H9 (cell line): Measurements from ENCODE around the gene NF1. TPM values are rescaled to one million over a fixed set of nuclear protein-coding genes. Genes with fewer than 3 reads are reported as not detected.

Experiments used
- DNase-seq: peaks from one replicate; pipeline ENCODE4 v3.0.0-alpha.2; 2017
- H2AFZ ChIP-seq: one replicate; pipeline ENCODE4 v1.6.1; 2013; ENCODE audit warnings: mild to moderate bottlenecking, low read length, control low read depth, moderate library complexity
- H2AK5ac ChIP-seq: 2 replicates; pipeline ENCODE4 v1.6.1; 2013; ENCODE audit warnings: low read length, control low read depth, mixed read lengths; ENCODE audit not compliant: insufficient read length
- H2BK120ac ChIP-seq: one replicate; pipeline ENCODE4 v1.6.1; 2013; ENCODE audit warnings: low read depth, mild to moderate bottlenecking, low read length, control low read depth, inconsistent platforms; ENCODE audit not compliant: poor library complexity, severe bottlenecking
- H2BK12ac ChIP-seq: 2 replicates; pipeline ENCODE4 v1.6.1; 2013; ENCODE audit warnings: low read length, control low read depth, mixed read lengths, low read depth; ENCODE audit not compliant: insufficient read length
- H2BK15ac ChIP-seq: 2 replicates; pipeline ENCODE4 v1.6.1; 2013; ENCODE audit warnings: low read depth, low read length, control low read depth
- H2BK20ac ChIP-seq: one replicate; pipeline ENCODE4 v1.6.1; 2013; ENCODE audit warnings: low read depth, mild to moderate bottlenecking, low read length, control low read depth, inconsistent platforms; ENCODE audit not compliant: poor library complexity, severe bottlenecking
- H2BK5ac ChIP-seq: 2 replicates; pipeline ENCODE4 v1.6.1; 2013; ENCODE audit warnings: low read length, control low read depth, mixed read lengths; ENCODE audit not compliant: insufficient read length
- H3K14ac ChIP-seq: 2 replicates; pipeline ENCODE4 v1.6.1; 2013; ENCODE audit warnings: low read length, control low read depth; ENCODE audit not compliant: insufficient read depth
- H3K18ac ChIP-seq: 2 replicates; pipeline ENCODE4 v1.6.1; 2013; ENCODE audit warnings: low read depth, mild to moderate bottlenecking, mixed read lengths, low read length, control low read depth; ENCODE audit not compliant: insufficient read length
- H3K23ac ChIP-seq: 2 replicates; pipeline ENCODE4 v1.6.1; 2013; ENCODE audit warnings: low read length, control low read depth, mixed read lengths, low read depth; ENCODE audit not compliant: insufficient read length
- H3K23me2 ChIP-seq: 2 replicates; pipeline ENCODE4 v1.6.1; 2013; ENCODE audit warnings: low read depth, mild to moderate bottlenecking, mixed read lengths, low read length, control low read depth; ENCODE audit not compliant: insufficient read length, poor library complexity, severe bottlenecking
- H3K27ac ChIP-seq: 2 replicates; pipeline ENCODE4 v1.5.1; 2013; ENCODE audit warnings: low read length, control low read depth, mixed read lengths, low read depth; ENCODE audit not compliant: insufficient read length
- H3K27me3 ChIP-seq: 2 replicates; pipeline ENCODE4 v1.6.1; 2013; ENCODE audit warnings: low read length, control low read depth, inconsistent platforms; ENCODE audit not compliant: insufficient read depth
- H3K4ac ChIP-seq: 2 replicates; pipeline ENCODE4 v1.6.1; 2013; ENCODE audit warnings: low read depth, mild to moderate bottlenecking, control low read depth, inconsistent platforms, low read length, moderate library complexity
- H3K4me1 ChIP-seq: 2 replicates; pipeline ENCODE4 v1.6.1; 2013; ENCODE audit warnings: low read length, control low read depth, inconsistent platforms; ENCODE audit not compliant: insufficient read depth
- H3K4me2 ChIP-seq: 2 replicates; pipeline ENCODE4 v1.6.1; 2013; ENCODE audit warnings: low read length, control low read depth, mixed read lengths; ENCODE audit not compliant: insufficient read length, insufficient read depth
- H3K56ac ChIP-seq: 2 replicates; pipeline ENCODE4 v1.6.1; 2013; ENCODE audit warnings: low read depth, mild to moderate bottlenecking, mixed read lengths, low read length, control low read depth; ENCODE audit not compliant: insufficient read length
- H3K79me1 ChIP-seq: 2 replicates; pipeline ENCODE4 v1.6.1; 2013; ENCODE audit warnings: low read depth, mild to moderate bottlenecking, moderate library complexity, low read length, control low read depth, inconsistent platforms; ENCODE audit not compliant: insufficient read depth, poor library complexity, severe bottlenecking
- H3K79me2 ChIP-seq: 2 replicates; pipeline ENCODE4 v1.6.1; 2013; ENCODE audit warnings: low read length, control low read depth, inconsistent platforms; ENCODE audit not compliant: insufficient read depth
- H3K9ac ChIP-seq: 2 replicates; pipeline ENCODE4 v1.6.1; 2013; ENCODE audit warnings: low read length, control low read depth, mixed read lengths; ENCODE audit not compliant: insufficient read length; ENCODE audit errors: extremely low read depth
- H3K9me3 ChIP-seq: one replicate; pipeline ENCODE4 v1.6.1; 2013; ENCODE audit warnings: low read depth, low read length, inconsistent platforms; ENCODE audit not compliant: control insufficient read depth
- H3T11ph ChIP-seq: one replicate; pipeline ENCODE4 v1.6.1; 2013; ENCODE audit warnings: mild to moderate bottlenecking, low read length, control low read depth, inconsistent platforms
- H4K20me1 ChIP-seq: one replicate; pipeline ENCODE4 v1.6.1; 2013; ENCODE audit not compliant: control insufficient read depth, insufficient read length, insufficient read depth
- H4K5ac ChIP-seq: 2 replicates; pipeline ENCODE4 v1.6.1; 2013; ENCODE audit warnings: low read depth, mild to moderate bottlenecking, mixed read lengths, low read length, control low read depth; ENCODE audit not compliant: insufficient read length
- H4K8ac ChIP-seq: replicated peaks from 2 replicates; pipeline ENCODE4 v1.6.1; 2013; ENCODE audit warnings: low read length, control low read depth, mixed read lengths, low read depth; ENCODE audit not compliant: insufficient read length
- H4K91ac ChIP-seq: 2 replicates; pipeline ENCODE4 v1.6.1; 2013; ENCODE audit warnings: low read depth, mild to moderate bottlenecking, moderate library complexity, mixed read lengths, low read length, control low read depth; ENCODE audit not compliant: insufficient read length
- H3K27ac Mint-ChIP-seq, 3 experiments: 2 replicates in 2 of 3; 3 replicates in 1 of 3; pipeline ENCODE4 v1.8.0; 2020 to 2021; ENCODE audit warnings: mixed read lengths in 3 of 3, mild to moderate bottlenecking in 1 of 3, moderate library complexity in 1 of 3
- H3K27me3 Mint-ChIP-seq: 2 replicates; pipeline ENCODE4 v1.8.0; 2021; ENCODE audit warnings: low read depth, mild to moderate bottlenecking, moderate library complexity, mixed read lengths
- H3K36me3 Mint-ChIP-seq, 3 experiments: 2 replicates in 2 of 3; 3 replicates in 1 of 3; pipeline ENCODE4 v1.8.0; 2020 to 2021; ENCODE audit warnings: low read depth in 3 of 3, mixed read lengths in 3 of 3; ENCODE audit not compliant: insufficient read depth in 1 of 3
- H3K4me1 Mint-ChIP-seq, 2 experiments: 2 replicates each; pipeline ENCODE4 v1.8.0; 2020; ENCODE audit warnings: mixed read lengths in 2 of 2
- H3K4me3 Mint-ChIP-seq, 2 experiments: 2 replicates in 1 of 2; 3 replicates in 1 of 2; pipeline ENCODE4 v1.8.0; 2020 to 2021; ENCODE audit warnings: mild to moderate bottlenecking in 2 of 2, mixed read lengths in 2 of 2, moderate library complexity in 1 of 2
- H3K9me3 Mint-ChIP-seq, 2 experiments: 2 replicates in 1 of 2; 3 replicates in 1 of 2; pipeline ENCODE4 v1.8.0; 2020; ENCODE audit warnings: mild to moderate bottlenecking in 2 of 2, mixed read lengths in 2 of 2, moderate library complexity in 1 of 2
- WGBS: extraction: QIAGEN DNeasy Blood & Tissue Kit; methylation state at CpG from one replicate; pipeline ENCODE4 v1.1.7; 2013; ENCODE audit warnings: missing lambda C conversion rate, low lambda C conversion rate, mixed read lengths; ENCODE audit not compliant: insufficient read length; ENCODE audit errors: extremely low coverage; 5-methylcytosine and 5-hydroxymethylcytosine counted together
- total RNA-seq: library from RNA; stranded (reverse); gene quantifications from 2 replicates; pipeline ENCODE4 v1.2.1, GENCODE V29; 2021
- TF ChIP-seq, protein P1 (sequence below): fragments of 200-600 bp; sonication (generic); conservative IDR thresholded peaks from 3 replicates; pipeline ENCODE4 v1.8.0; 2021; ENCODE audit warnings: antibody characterized with exemption, mild to moderate bottlenecking

The NF1 gene
- total RNA-seq, 1 experiment from 2014 or later, result 38.1 TPM

DNA sequence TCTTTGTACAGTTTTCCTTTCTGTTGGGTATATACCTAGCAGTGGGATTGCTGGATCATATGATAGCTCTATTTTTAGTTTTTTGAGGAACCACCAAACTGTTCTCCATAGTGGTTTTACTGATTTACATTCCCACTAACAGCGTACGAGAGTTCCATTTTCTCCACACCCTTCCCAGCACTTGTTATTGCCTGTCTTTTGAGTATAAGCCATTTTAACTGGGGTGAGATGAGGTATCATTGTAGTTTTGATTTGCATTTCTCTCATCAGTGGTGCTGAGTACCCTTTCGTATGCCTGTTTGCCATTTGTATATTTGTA lies 220.0 kb downstream of the NF1 start:
- Histone ChIP-seq H3K23ac (no peak overlapping the region), H3K79me2 (no peaks in the 10 kb centered on the region), H3K23me2 (no peaks in the 10 kb centered on the region), H3K56ac (no peak overlapping the region), H3K27ac (no peak overlapping the region), H2AK5ac (no peak overlapping the region), H2BK12ac (no peak overlapping the region), H2BK15ac (no peak overlapping the region), H3K4me1 (no peaks in the 10 kb centered on the region), H4K20me1 (no peaks in the 10 kb centered on the region), H3K79me1 (no peaks in the 10 kb centered on the region), H3K18ac (no peak overlapping the region), H2BK5ac (no peak overlapping the region), H3K27me3 (no peaks in the 10 kb centered on the region), H3T11ph (no peak overlapping the region), H2AFZ (no peak overlapping the region), H2BK20ac (no peak overlapping the region), H3K4me2 (no peak overlapping the region), H4K91ac (no peak overlapping the region), H2BK120ac (no peak overlapping the region), H3K9ac (no peak overlapping the region), H3K4ac (no peak overlapping the region), H3K14ac (no peak overlapping the region), H4K8ac (no peak overlapping the region), H3K9me3 (no peaks in the 10 kb centered on the region), H4K5ac (no peak overlapping the region)
- TF ChIP-seq, protein P1, sequence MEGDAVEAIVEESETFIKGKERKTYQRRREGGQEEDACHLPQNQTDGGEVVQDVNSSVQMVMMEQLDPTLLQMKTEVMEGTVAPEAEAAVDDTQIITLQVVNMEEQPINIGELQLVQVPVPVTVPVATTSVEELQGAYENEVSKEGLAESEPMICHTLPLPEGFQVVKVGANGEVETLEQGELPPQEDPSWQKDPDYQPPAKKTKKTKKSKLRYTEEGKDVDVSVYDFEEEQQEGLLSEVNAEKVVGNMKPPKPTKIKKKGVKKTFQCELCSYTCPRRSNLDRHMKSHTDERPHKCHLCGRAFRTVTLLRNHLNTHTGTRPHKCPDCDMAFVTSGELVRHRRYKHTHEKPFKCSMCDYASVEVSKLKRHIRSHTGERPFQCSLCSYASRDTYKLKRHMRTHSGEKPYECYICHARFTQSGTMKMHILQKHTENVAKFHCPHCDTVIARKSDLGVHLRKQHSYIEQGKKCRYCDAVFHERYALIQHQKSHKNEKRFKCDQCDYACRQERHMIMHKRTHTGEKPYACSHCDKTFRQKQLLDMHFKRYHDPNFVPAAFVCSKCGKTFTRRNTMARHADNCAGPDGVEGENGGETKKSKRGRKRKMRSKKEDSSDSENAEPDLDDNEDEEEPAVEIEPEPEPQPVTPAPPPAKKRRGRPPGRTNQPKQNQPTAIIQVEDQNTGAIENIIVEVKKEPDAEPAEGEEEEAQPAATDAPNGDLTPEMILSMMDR, result no peak
- DNase-seq, result no peak
- Mint-ChIP-seq H3K27ac (no peak overlapping the region), H3K4me3 (no peak overlapping the region), H3K36me3 (no peaks in the 10 kb centered on the region), H3K4me1 (peaks cover 11 to 13% of the 10 kb centered on the region in 2 experiments), H3K9me3 (no peaks in the 10 kb centered on the region), H3K27me3 (no peaks in the 10 kb centered on the region)
- WGBS, result no CpG with 5 or more reads among the region's 3 CpGs
